GM19455 (cell line): ENCODE measurements around the gene TAF11L10.
"Not testable (repeated sequence)": the region's sequence is repeated elsewhere in the genome, so short reads cannot be mapped to it uniquely, and the experiment has no call there.

Experiments
- ATAC-seq: cut with Tn5 transposase; IDR thresholded peaks from one replicate; pipeline ENCODE4 v1.9.1; 2021; ENCODE audit not compliant: unreplicated experiment

Gene TAF11L10

GRCh38 chr5:17597728-17598127 lies at the start of gene TAF11L10:
Gene TAF11L10, minus strand, starts transcription at chr5:17597828.
- not testable (repeated sequence) for ATAC-seq

GRCh38 chr5:17634160-17634559 lies 36.5 kb upstream of the TAF11L10 start, which contains the start of gene TAF11L14:
Gene TAF11L14, plus strand, starts transcription at chr5:17634460.
- ATAC-seq = no peak

- not testable (repeated sequence) for ATAC-seq
These were observed 34.2 kb upstream of the TAF11L10 start, which contains the start of gene TAF11L13 for GRCh38 chr5:17631788-17632187. Gene TAF11L13, plus strand, starts transcription at chr5:17632088.

- ATAC-seq = no peak
These were observed 28.1 kb upstream of the TAF11L10 start for GRCh38 chr5:17625686-17626085.

GRCh38 chr5:17620627-17621026 lies 23.0 kb upstream of the TAF11L10 start:
- ATAC-seq = no peak

- no peak for ATAC-seq
These were observed 21.7 kb upstream of the TAF11L10 start for GRCh38 chr5:17619354-17619753.

- no peak for ATAC-seq
These were observed 17.4 kb upstream of the TAF11L10 start for GRCh38 chr5:17614872-17615605.

GRCh38 chr5:17610092-17610491 lies 12.5 kb upstream of the TAF11L10 start, which contains the start of gene TAF11L12:
Gene TAF11L12, plus strand, starts transcription at chr5:17610392.
- ATAC-seq = not testable (repeated sequence)

GRCh38 chr5:17607461-17607860 lies 9.8 kb upstream of the TAF11L10 start:
- not testable (repeated sequence) for ATAC-seq

- no peak for ATAC-seq
These were observed 7.3 kb upstream of the TAF11L10 start for GRCh38 chr5:17604951-17605350.

- not testable (repeated sequence) for ATAC-seq
These were observed 6.3 kb upstream of the TAF11L10 start, which contains the start of gene TAF11L11 for GRCh38 chr5:17603880-17604279. Gene TAF11L11, plus strand, starts transcription at chr5:17604183.

GRCh38 chr5:17594255-17594654 lies 3.4 kb downstream of the TAF11L10 start, which contains the start of gene TAF11L9:
Gene TAF11L9, minus strand, starts transcription at chr5:17594394.
- not testable (repeated sequence) for ATAC-seq

GRCh38 chr5:17590860-17591259 lies 6.8 kb downstream of the TAF11L10 start, which contains the start of gene TAF11L8:
Gene TAF11L8, minus strand, starts transcription at chr5:17590960.
- ATAC-seq = not testable (repeated sequence)

GRCh38 chr5:17585658-17586057 lies 12.0 kb downstream of the TAF11L10 start, which contains the start of gene TAF11L7:
Gene TAF11L7, minus strand, starts transcription at chr5:17585758.
- not testable (repeated sequence) for ATAC-seq
